ENCODE data around the gene CBR1. TPM values are rescaled to one million over a fixed set of nuclear protein-coding genes. Genes with fewer than 3 reads are reported as not detected.

CBR1 gene
- total and polyA plus RNA-seq, 9 donors, result 29.7 to 80.6 (median 44.0) TPM

DNA sequence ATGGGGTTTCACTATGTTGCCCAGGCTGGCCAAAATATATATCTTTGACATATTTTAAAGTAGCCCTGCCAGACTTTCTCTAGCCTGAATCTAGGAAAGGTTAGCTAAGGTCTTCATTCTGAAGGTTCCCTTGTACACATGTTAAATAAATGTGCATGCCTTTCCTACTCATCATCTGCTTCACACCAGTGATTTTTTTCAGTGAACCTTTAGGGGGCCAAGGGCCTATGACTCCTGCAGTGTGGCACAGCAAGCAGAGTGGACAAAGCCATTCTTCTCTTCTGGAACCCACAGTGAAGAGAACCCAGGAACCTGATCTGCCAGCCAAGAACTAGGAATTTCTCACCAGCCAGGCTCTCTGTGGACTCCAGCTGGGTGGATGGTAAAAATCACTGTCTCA, 22.9 kb downstream of the CBR1 start:
- no peaks in the 10 kb centered on the region for H3K4me1 ChIP-seq (ENCODE audit: insufficient read depth)
- no peaks in the 10 kb centered on the region for H3K27me3 ChIP-seq
- TF ChIP-seq EP300 (IDR thresholded peaks at IDR 0.05), result no peak
- TF ChIP-seq, protein P1, sequence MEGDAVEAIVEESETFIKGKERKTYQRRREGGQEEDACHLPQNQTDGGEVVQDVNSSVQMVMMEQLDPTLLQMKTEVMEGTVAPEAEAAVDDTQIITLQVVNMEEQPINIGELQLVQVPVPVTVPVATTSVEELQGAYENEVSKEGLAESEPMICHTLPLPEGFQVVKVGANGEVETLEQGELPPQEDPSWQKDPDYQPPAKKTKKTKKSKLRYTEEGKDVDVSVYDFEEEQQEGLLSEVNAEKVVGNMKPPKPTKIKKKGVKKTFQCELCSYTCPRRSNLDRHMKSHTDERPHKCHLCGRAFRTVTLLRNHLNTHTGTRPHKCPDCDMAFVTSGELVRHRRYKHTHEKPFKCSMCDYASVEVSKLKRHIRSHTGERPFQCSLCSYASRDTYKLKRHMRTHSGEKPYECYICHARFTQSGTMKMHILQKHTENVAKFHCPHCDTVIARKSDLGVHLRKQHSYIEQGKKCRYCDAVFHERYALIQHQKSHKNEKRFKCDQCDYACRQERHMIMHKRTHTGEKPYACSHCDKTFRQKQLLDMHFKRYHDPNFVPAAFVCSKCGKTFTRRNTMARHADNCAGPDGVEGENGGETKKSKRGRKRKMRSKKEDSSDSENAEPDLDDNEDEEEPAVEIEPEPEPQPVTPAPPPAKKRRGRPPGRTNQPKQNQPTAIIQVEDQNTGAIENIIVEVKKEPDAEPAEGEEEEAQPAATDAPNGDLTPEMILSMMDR (IDR thresholded peaks at IDR 0.05), result no peak
- TF ChIP-seq POLR2A (IDR thresholded peaks at IDR 0.05), result no peak
- no peak overlapping the region for H3K4me3 ChIP-seq
- no peak for DNase-seq
- H3K27ac ChIP-seq, result no peak overlapping the region
- no peaks in the 10 kb centered on the region for H3K9me3 ChIP-seq
- H3K36me3 ChIP-seq, result no peaks in the 10 kb centered on the region
- intact Hi-C loops (cut with DNase I), result no loop called here

DNA sequence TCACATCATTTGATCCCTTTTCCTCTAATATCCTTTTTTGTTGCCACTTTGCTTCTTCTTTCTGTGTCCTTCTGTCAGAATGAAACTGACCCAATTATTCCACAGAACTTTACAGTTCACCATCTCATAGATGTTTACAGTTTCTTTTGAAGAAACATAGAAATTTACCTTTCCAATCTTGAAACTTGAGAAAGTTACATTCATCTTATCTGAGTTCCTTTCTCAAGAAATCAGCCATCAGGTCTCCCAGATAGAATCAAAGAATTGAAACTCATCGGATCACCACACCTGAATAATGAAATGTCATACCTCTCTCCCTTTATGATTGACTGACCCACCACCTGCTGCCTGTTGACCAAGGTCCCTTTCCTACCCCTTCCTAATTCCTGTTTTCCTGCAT, 23.7 kb downstream of the CBR1 start:
- H3K36me3 ChIP-seq, result no peaks in the 10 kb centered on the region
- intact Hi-C loops (cut with DNase I), result no loop called here
- WGBS, 3 donors, result 86 to 94% (median 94%) methylated on average over 1 of the region's 1 CpG
- no peaks in the 10 kb centered on the region for H3K9me3 ChIP-seq
- no peaks in the 10 kb centered on the region for H3K27me3 ChIP-seq
- no peaks in the 10 kb centered on the region for H3K4me1 ChIP-seq (ENCODE audit: insufficient read depth)
- no peak overlapping the region for H3K4me3 ChIP-seq
- H3K27ac ChIP-seq, result no peak overlapping the region
- TF ChIP-seq EP300 (IDR thresholded peaks at IDR 0.05), result no peak
- no peak for TF ChIP-seq POLR2A (IDR thresholded peaks at IDR 0.05)
- TF ChIP-seq, protein P1 (IDR thresholded peaks at IDR 0.05), result no peak
- DNase-seq, result no peak

DNA sequence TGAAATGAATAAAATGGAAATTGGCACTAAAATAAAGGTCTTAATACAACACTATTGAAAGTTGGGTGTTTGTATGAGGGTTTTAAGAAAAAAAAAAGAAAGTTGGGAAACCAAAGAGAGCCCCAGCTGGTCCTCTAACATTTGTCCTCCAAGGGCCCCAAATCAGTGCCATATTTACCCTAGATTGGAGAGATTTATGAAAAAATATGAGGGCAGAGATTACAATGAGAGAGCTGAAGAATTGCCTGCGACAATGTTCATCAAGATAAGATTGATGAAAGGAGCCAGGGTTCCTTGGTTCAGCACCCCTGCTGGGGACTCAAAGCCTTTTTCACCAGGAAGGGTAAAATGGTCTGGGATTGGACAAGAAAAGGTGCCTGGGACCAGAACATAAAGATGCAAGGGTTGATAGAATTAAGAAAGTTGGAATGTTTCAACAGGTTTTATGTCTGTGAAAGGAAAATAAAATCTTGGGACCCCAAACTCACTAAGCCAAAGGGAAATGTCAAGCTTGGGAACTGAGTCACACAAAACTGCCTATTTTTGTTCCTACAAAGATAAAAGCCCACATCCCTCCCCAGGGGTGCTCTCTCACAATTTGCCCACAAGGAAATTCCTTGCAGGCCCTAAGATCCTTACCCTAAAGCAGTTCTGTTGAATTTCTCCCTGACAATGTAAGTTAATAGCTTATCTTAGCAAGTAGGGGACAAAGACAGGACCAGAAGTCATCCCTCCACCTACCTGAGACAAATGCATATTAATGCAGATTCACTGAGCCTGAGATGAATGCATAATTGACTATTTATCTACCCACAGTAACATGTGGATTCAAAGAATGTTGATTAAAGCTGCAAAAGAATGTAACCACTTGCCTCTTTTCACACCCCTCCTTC, 26.8 kb downstream of the CBR1 start:
- H3K27ac ChIP-seq, result no peak overlapping the region
- 54 to 63% (median 59%) methylated on average over 1 of the region's 1 CpG for WGBS, 3 donors
- H3K4me3 ChIP-seq, result no peak overlapping the region
- no peaks in the 10 kb centered on the region for H3K36me3 ChIP-seq
- no peaks in the 10 kb centered on the region for H3K9me3 ChIP-seq
- DNase-seq, result no peak
- H3K27me3 ChIP-seq, result no peaks in the 10 kb centered on the region
- intact Hi-C loops (cut with DNase I), result no loop called here
- no peaks in the 10 kb centered on the region for H3K4me1 ChIP-seq (ENCODE audit: insufficient read depth)
- TF ChIP-seq EP300 (IDR thresholded peaks at IDR 0.05), result no peak
- TF ChIP-seq, protein P1 (IDR thresholded peaks at IDR 0.05), result no peak
- no peak for TF ChIP-seq POLR2A (IDR thresholded peaks at IDR 0.05)

DNA sequence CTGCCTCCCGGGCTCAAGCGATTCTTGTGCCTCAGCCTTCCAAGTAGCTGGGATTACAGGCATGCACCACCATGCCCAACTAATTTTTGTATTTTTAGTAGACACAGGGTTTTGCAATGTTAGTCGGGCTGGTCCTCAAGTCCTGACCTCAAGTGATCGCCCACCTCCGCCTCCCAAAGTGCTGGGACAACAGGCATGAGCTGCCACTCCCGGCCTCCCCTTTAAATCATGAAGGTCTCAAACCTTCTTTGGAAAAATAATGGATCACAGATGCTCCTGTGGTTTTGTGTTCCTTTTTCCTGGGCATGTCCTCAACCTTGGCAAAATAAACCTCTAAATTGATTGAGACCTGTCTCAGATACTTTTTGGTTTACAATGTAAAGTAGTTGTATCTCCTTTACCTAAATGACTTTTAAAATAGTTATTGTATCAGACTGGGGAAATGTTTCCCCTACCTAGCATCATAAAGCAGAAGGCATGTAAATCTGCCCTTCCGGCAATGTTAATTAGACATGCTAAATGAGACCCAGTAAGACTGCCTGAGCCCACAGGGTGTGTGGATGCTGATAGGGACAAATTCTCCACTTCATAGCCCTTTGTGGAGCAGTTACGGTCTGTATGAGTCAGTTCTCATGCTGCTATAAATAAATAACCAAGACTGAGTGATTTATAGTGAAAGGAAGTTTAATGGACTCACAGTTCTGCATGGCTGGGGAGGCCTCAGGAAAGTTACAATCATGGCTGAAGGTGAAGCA, 27.8 kb downstream of the CBR1 start:
- Histone ChIP-seq H3K4me1 (ENCODE audit: insufficient read depth) (no peaks in the 10 kb centered on the region), H3K27ac (no peak overlapping the region), H3K36me3 (no peaks in the 10 kb centered on the region), H3K4me3 (no peak overlapping the region), H3K27me3 (no peaks in the 10 kb centered on the region), H3K9me3 (no peaks in the 10 kb centered on the region)
- no peak for DNase-seq
- intact Hi-C loops (cut with DNase I), result no loop called here
- no peak for TF ChIP-seq EP300 (IDR thresholded peaks at IDR 0.05)
- TF ChIP-seq, protein P1 (IDR thresholded peaks at IDR 0.05), result no peak
- TF ChIP-seq POLR2A (IDR thresholded peaks at IDR 0.05), result no peak
- whole genome bisulfite sequencing, 3 donors, result 73 to 78% (median 76%) methylated on average over 8 of the region's 8 CpGs
